HG03064 (cell line): ENCODE measurements around the gene GID4.

Experiments used
- ATAC-seq: cut with Tn5 transposase; IDR thresholded peaks from one replicate; pipeline ENCODE4 v1.9.1; 2021; ENCODE audit warnings: low read depth; ENCODE audit not compliant: unreplicated experiment

The GID4 gene

GRCh38 chr17:18041776-18042175, 2.6 kb downstream of the GID4 start:
- ATAC-seq: no peak

- ATAC-seq: no peak
These were observed 3.8 kb downstream of the GID4 start for GRCh38 chr17:18042983-18043382.

DNA sequence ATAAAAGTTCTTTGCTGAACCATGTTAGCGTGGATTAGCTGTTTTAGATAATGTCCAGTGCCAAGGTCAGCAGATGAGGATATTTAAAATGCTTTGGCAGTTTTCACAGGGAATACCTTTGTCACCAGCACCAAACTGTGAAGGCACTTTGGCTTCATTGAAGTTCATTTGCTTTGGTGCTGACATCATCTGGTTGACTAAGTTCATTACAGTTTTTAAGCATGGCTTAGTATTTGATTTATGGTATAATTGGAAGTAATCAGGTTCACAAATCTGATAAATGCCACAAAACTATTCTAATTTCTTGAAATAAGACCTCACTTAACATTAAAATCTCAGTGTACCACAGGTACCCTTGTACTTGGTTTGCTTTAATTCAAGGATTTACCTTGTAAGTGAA, 4.3 kb downstream of the GID4 start:
- no peak for ATAC-seq

GRCh38 chr17:18044609-18045008, 5.4 kb downstream of the GID4 start:
- no peak for ATAC-seq

GRCh38 chr17:18045691-18046350, 6.6 kb downstream of the GID4 start:
- no peak for ATAC-seq

- ATAC-seq: no peak
These were observed 16.4 kb downstream of the GID4 start for GRCh38 chr17:18055597-18055996.

DNA sequence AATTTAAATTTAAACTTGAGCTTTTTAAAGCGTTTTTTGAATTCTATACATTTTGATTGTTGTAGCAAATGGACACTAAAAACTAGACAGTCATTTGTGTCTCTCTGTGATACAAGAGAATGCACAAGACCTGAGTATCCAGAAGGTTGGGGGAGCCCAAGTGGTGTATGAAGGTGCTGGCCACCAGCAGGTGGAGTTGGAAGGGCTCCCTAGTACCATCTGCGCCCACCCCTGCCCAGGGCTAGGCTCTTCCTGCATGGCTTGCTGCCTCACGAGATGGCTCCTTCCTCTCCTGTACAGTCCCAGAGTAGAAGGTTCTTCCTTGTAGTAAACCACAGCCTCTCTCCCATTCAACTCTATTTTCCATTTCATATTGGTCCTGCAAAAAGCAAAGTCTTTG, 17.0 kb downstream of the GID4 start:
- ATAC-seq: no peak

DNA sequence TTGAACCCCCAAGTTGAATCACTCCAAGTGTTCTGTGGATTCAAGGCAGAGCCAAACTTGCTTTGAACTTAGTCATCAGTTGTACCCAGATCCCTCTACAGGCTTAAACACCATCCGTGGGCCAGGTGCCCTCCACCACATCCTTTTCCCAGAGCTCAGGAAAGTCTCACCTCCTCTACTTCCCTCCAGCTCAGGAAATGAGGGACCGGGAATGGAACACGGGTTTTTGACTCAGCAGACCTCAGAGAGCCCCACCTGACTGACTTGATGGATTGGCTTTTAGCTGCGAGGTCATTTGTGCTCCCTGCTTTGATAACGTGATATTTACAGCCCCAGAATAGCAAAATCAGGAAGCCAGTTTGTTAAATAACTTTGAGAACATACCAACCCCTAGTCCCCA, 20.1 kb downstream of the GID4 start:
- no peak for ATAC-seq

DNA sequence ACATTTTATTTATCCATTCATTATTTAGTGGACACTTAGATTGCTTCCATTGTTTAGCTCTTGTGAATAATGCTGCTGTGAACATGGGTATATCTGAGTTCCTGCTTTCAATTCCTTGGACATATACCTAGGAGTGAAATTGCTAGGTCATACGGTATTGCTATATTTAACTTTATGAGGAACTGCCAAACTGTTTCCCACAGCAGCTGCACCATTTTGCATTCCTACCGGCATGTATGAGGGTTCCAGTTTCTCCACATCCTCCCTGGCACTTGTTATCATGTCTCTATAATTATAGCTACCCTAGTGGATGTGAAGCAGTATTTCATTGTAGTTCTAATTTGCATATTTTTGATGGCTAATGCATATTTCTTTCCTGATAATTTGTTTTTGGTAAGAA, 24.8 kb downstream of the GID4 start:
- no peak for ATAC-seq

DNA sequence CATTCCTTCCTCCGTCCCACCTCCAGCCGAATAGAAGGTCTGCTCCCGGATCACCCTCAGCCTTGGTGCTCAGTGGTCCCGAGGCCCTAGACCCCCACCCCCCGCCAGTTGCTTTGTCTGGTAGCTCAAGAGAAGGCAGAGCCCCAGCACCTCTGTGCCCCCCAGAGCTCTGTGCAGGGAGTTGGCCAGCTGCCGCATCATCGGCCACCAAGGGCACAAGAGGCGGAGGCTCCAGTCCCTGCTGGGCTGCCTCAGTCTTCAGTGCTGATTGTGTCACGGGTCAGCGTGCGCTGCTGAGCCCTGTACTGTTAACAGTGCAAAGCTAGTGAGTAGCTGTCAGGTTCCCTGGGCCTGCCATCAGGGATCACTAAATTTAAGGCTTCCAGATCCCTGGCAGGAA, 26.3 kb downstream of the GID4 start:
- ATAC-seq: no peak

DNA sequence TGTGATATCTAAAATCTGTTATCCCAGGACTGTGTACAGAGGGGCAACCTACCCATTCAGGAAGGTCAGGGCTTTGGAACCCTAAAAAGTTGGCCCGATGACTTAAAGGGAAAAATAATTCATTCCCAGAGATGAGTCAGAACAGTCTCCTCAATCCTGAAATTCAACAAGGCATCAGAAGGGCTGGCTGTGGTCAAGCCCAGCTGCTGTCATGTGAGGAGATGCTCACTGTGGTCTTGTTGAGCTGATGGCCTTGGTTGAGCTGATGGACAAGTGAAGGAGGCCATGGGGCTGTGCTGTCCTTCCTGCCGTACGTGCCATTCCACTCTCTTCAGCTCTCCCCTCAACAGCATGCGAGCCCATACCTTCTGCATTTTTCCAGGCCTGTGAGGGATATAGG, 27.7 kb downstream of the GID4 start:
- ATAC-seq: no peak

DNA sequence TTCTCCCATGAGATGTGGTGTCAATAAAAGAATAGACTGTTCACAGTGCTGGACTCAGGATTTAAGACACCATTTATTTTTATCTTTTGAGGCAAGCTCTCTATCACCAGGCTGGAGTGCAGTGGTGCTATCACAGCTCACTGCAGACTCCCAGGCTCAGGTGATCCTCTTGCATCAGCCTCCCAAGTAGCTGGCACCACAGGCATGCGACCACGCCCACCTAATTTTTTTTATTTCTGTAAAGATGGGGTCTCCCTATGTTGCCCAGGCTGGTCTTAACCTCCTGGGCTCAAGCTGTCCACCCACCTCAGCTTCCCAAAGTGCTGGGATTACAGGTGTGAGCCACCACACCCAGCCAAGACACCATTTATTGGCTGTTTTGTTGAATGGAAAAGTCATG, 29.9 kb downstream of the GID4 start:
- ATAC-seq: no peak

GRCh38 chr17:18070861-18071340, 31.7 kb downstream of the GID4 start:
- ATAC-seq: no peak

GRCh38 chr17:18071751-18072150, 32.5 kb downstream of the GID4 start:
- ATAC-seq: no peak

GRCh38 chr17:18074566-18075272, 35.5 kb downstream of the GID4 start:
- ATAC-seq: no peak

GRCh38 chr17:18076936-18077335, 37.7 kb downstream of the GID4 start:
- no peak for ATAC-seq

GRCh38 chr17:18079543-18079942, 40.3 kb downstream of the GID4 start:
- ATAC-seq: no peak

GRCh38 chr17:18084256-18084655, 45.0 kb downstream of the GID4 start:
- no peak for ATAC-seq

GRCh38 chr17:18087610-18088491, 48.6 kb downstream of the GID4 start, which contains the start of gene DRG2:
DRG2 (plus strand) TSS chr17:18087948; CDS start chr17:18088024, 76 bp downstream.
- peak; percentile 91 for ATAC-seq

GRCh38 chr17:18089613-18090012, 50.4 kb downstream of the GID4 start:
- ATAC-seq: no peak
